ENCODE results near the gene L1CAM.

L1CAM gene

GRCh38 chrX:153862369-153863250 lies 23.4 kb downstream of the L1CAM start:
- no peak for DNase-seq

GRCh38 chrX:153861733-153862310 lies 24.2 kb downstream of the L1CAM start:
- DNase-seq = no peak

GRCh38 chrX:153861151-153861550 lies 24.8 kb downstream of the L1CAM start:
- DNase-seq = no peak

- no peak for DNase-seq
These were observed 28.5 kb downstream of the L1CAM start for GRCh38 chrX:153857348-153857903.

GRCh38 chrX:153854702-153855101 lies 31.3 kb downstream of the L1CAM start:
- no peak for DNase-seq

- DNase-seq = no peak
These were observed 32.1 kb downstream of the L1CAM start for GRCh38 chrX:153853902-153854267.

GRCh38 chrX:153853180-153853901 lies 32.6 kb downstream of the L1CAM start:
- DNase-seq = no peak

GRCh38 chrX:153851981-153852380 lies 34.0 kb downstream of the L1CAM start:
- no peak for DNase-seq

- DNase-seq = no peak
These were observed 37.6 kb downstream of the L1CAM start for GRCh38 chrX:153848325-153848724.

GRCh38 chrX:153845842-153846241 lies 40.1 kb downstream of the L1CAM start:
- no peak for DNase-seq

GRCh38 chrX:153845195-153845594 lies 40.8 kb downstream of the L1CAM start:
- no peak for DNase-seq

GRCh38 chrX:153844509-153845082 lies 41.4 kb downstream of the L1CAM start:
- no peak for DNase-seq

GRCh38 chrX:153836921-153837320 lies 49.1 kb downstream of the L1CAM start:
- DNase-seq = no peak

GRCh38 chrX:153832728-153833127 lies 53.2 kb downstream of the L1CAM start:
- no peak for DNase-seq

GRCh38 chrX:153831429-153832150 lies 54.4 kb downstream of the L1CAM start:
- no peak for DNase-seq

GRCh38 chrX:153830640-153831428 lies 55.1 kb downstream of the L1CAM start:
- DNase-seq = no peak

- DNase-seq = peak; percentile 25
These were observed 56.0 kb downstream of the L1CAM start, which contains the start of gene PDZD4 for GRCh38 chrX:153829799-153830639. Gene PDZD4, minus strand, starts transcription at chrX:153830544. Its CDS starts 246 bp downstream, at chrX:153830298.

- no peak for DNase-seq
These were observed 56.5 kb downstream of the L1CAM start for GRCh38 chrX:153829549-153829798.

GRCh38 chrX:153828723-153829548 lies 57.0 kb downstream of the L1CAM start:
- no peak for DNase-seq

GRCh38 chrX:153828308-153828707 lies 57.7 kb downstream of the L1CAM start:
- no peak for DNase-seq
